ENCODE measurements around the gene SHB.

DNA sequence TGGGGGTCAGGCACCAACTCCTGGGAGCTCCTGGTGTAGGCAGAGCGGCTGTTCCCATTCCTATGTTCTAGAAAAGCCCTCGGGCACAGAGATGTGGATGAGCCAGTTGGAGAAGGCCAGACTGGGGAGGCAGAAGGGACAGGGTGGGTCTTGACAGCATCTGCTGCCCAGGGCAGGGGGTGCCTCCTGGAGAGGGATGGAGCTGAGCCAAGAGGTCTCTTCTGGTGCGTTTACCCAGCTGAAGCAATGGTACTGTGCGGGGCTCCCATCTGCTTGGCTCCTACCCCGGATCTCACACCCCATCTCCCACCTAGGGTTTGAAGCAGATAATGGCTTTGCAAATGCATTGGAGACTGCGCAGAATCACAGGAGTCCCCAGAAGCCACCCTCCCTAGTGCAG, 41.3 kb downstream of the SHB start:
- TF ChIP-seq, protein P1, sequence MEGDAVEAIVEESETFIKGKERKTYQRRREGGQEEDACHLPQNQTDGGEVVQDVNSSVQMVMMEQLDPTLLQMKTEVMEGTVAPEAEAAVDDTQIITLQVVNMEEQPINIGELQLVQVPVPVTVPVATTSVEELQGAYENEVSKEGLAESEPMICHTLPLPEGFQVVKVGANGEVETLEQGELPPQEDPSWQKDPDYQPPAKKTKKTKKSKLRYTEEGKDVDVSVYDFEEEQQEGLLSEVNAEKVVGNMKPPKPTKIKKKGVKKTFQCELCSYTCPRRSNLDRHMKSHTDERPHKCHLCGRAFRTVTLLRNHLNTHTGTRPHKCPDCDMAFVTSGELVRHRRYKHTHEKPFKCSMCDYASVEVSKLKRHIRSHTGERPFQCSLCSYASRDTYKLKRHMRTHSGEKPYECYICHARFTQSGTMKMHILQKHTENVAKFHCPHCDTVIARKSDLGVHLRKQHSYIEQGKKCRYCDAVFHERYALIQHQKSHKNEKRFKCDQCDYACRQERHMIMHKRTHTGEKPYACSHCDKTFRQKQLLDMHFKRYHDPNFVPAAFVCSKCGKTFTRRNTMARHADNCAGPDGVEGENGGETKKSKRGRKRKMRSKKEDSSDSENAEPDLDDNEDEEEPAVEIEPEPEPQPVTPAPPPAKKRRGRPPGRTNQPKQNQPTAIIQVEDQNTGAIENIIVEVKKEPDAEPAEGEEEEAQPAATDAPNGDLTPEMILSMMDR (IDR thresholded peaks at IDR 0.05 in 8 of 11, conservative IDR thresholded peaks at IDR 0.05 in 3 of 11): no peak
- no peak for TF ChIP-seq POLR2A (IDR thresholded peaks at IDR 0.05)
